Smooth muscle cell (in vitro differentiated cells): ENCODE measurements around the gene GATA5. TPM values are rescaled to one million over a fixed set of nuclear protein-coding genes. Genes with fewer than 3 reads are reported as not detected.

Experiments used
- DNase-seq: peaks from one replicate; lab custom pipeline; 2025; ENCODE audit not compliant: unreplicated experiment; lab: John Stamatoyannopoulos, UW
- H2AFZ ChIP-seq: fragments of 200-600 bp; sonication (generic); 2 replicates; pipeline ENCODE4 v1.6.0; 2016; ENCODE audit warnings: antibody characterized with exemption, low read depth, mild to moderate bottlenecking
- H3F3A ChIP-seq: fragments of 200-600 bp; sonication (generic); 2 replicates; pipeline ENCODE4 v1.6.0; 2017; ENCODE audit warnings: antibody characterized with exemption, low read depth
- H3K27ac ChIP-seq: fragments of 200-600 bp; sonication (generic); 2 replicates; pipeline ENCODE4 v1.5.1; 2016; ENCODE audit warnings: low read depth, mild to moderate bottlenecking
- H3K27me3 ChIP-seq: fragments of 200-600 bp; sonication (generic); 2 replicates; pipeline ENCODE4 v1.6.1; 2016; ENCODE audit warnings: low read depth, mild to moderate bottlenecking
- H3K36me3 ChIP-seq: fragments of 200-600 bp; sonication (generic); 2 replicates; pipeline ENCODE4 v1.5.1; 2016; ENCODE audit warnings: low read depth
- H3K4me1 ChIP-seq: fragments of 200-600 bp; sonication (generic); 2 replicates; pipeline ENCODE4 v1.5.1; 2016; ENCODE audit warnings: low read depth
- H3K4me2 ChIP-seq: fragments of 200-600 bp; sonication (generic); 2 replicates; pipeline ENCODE4 v1.6.0; 2016; ENCODE audit warnings: mild to moderate bottlenecking
- H3K4me3 ChIP-seq: fragments of 200-600 bp; sonication (generic); 2 replicates; pipeline ENCODE4 v1.5.1; 2016; ENCODE audit warnings: mild to moderate bottlenecking
- H3K79me2 ChIP-seq: fragments of 200-600 bp; sonication (generic); 2 replicates; pipeline ENCODE4 v1.6.0; 2016; ENCODE audit warnings: low read depth, mild to moderate bottlenecking
- H3K9ac ChIP-seq: fragments of 200-600 bp; sonication (generic); 2 replicates; pipeline ENCODE4 v1.6.0; 2016; ENCODE audit warnings: low read depth
- H3K9me3 ChIP-seq: fragments of 200-600 bp; sonication (generic); replicated peaks from 2 replicates; pipeline ENCODE4 v1.5.1; 2016; ENCODE audit warnings: low read depth
- H4K20me1 ChIP-seq: fragments of 200-600 bp; sonication (generic); 2 replicates; pipeline ENCODE4 v1.6.0; 2016; ENCODE audit warnings: low read depth
- WGBS: methylation state at CpG from one replicate; pipeline ENCODE4 v1.1.7; 2016; ENCODE audit warnings: low lambda C conversion rate; 5-methylcytosine and 5-hydroxymethylcytosine counted together
- polyA plus RNA-seq: library from polyadenylated mRNA; unstranded; fragments of >200 nt; fragmentation: Nextera tagmentation; extraction: Ambion mirVana; gene quantifications from 2 replicates; pipeline ENCODE4 v1.2.1, GENCODE V29; 2016
- total RNA-seq: library from RNA; depleted of rRNA; stranded (reverse); fragments of >200 nt; gene quantifications from 2 replicates; pipeline ENCODE4 v1.2.3, GENCODE V29; 2014
- TF ChIP-seq, protein P1 (sequence below): fragments of 200-600 bp; sonication (generic); IDR thresholded peaks from 2 replicates; pipeline ENCODE4 v1.5.1; 2017; ENCODE audit warnings: borderline replicate concordance, mild to moderate bottlenecking, antibody characterized with exemption; ENCODE audit not compliant: insufficient read depth, poor library complexity, severe bottlenecking

Gene GATA5
- total and polyA plus RNA-seq, 2 experiments from 2014 or later, result 1.9 to 9.2 TPM

DNA sequence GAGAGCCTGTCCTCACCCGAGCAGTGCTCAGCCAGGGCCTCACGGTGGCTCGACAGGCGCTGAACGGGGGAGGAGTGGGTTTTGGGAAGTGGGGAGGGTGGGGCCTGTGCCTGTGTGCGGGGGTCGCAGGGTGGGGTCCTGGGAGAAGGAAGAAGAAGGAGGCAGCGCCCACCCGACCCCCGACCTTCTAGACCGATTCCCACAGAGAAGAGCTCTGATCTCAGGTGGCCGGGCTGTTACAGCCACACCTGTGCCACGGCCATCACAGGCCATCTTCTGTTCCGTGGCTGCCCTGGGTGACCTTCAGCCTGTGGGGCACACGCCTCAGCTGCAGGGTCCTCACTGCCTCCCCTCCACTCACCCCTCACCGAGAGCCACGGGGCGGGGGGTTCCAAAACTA is 41.4 kb upstream of the GATA5 start:
- H3K36me3 ChIP-seq, result no peaks in the 10 kb centered on the region
- TF ChIP-seq, protein P1, sequence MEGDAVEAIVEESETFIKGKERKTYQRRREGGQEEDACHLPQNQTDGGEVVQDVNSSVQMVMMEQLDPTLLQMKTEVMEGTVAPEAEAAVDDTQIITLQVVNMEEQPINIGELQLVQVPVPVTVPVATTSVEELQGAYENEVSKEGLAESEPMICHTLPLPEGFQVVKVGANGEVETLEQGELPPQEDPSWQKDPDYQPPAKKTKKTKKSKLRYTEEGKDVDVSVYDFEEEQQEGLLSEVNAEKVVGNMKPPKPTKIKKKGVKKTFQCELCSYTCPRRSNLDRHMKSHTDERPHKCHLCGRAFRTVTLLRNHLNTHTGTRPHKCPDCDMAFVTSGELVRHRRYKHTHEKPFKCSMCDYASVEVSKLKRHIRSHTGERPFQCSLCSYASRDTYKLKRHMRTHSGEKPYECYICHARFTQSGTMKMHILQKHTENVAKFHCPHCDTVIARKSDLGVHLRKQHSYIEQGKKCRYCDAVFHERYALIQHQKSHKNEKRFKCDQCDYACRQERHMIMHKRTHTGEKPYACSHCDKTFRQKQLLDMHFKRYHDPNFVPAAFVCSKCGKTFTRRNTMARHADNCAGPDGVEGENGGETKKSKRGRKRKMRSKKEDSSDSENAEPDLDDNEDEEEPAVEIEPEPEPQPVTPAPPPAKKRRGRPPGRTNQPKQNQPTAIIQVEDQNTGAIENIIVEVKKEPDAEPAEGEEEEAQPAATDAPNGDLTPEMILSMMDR, result no peak
- WGBS, result 94% methylated on average over 8 of the region's 18 CpGs
- H3K9me3 ChIP-seq, result no peaks in the 10 kb centered on the region
- no peaks in the 10 kb centered on the region for H3K79me2 ChIP-seq
- H3F3A ChIP-seq, result no peaks in the 10 kb centered on the region
- no peak overlapping the region for H3K4me2 ChIP-seq
- no peaks in the 10 kb centered on the region for H4K20me1 ChIP-seq
- no peak overlapping the region for H3K4me3 ChIP-seq
- no peak overlapping the region for H3K9ac ChIP-seq
- no peak overlapping the region for H2AFZ ChIP-seq
- no peaks in the 10 kb centered on the region for H3K27me3 ChIP-seq
- DNase-seq, result no peak
- H3K4me1 ChIP-seq, result no peaks in the 10 kb centered on the region
- no peak overlapping the region for H3K27ac ChIP-seq

DNA sequence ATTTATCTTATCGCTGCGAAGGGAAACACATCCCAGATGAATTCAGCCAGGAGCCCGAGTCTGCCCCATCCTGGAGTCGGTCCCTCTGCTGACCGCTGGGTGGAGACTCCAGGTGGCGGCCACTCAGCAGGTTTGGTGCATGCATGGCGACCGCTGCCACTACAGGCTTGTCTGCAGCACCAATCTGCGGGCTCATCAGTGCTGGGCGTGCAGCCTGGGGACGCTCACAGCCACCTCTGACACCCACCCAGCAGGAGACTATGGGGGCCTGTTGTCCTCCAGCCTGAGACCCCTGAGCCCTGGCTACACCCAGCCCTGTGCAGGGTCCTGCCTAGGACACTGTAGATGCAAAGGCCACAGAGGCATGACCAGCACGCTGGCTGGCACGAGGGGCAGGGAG is 40.5 kb upstream of the GATA5 start:
- Histone ChIP-seq H3K9me3 (no peaks in the 10 kb centered on the region), H3K36me3 (no peaks in the 10 kb centered on the region), H3F3A (no peaks in the 10 kb centered on the region), H3K9ac (no peak overlapping the region), H3K27ac (no peak overlapping the region), H3K4me3 (no peak overlapping the region), H2AFZ (no peak overlapping the region), H4K20me1 (no peaks in the 10 kb centered on the region), H3K4me2 (no peak overlapping the region), H3K27me3 (no peaks in the 10 kb centered on the region), H3K4me1 (no peaks in the 10 kb centered on the region), H3K79me2 (no peaks in the 10 kb centered on the region)
- DNase-seq, result no peak
- TF ChIP-seq, protein P1, result peak; percentile 3
- 86% methylated on average over 13 of the region's 13 CpGs for WGBS

DNA sequence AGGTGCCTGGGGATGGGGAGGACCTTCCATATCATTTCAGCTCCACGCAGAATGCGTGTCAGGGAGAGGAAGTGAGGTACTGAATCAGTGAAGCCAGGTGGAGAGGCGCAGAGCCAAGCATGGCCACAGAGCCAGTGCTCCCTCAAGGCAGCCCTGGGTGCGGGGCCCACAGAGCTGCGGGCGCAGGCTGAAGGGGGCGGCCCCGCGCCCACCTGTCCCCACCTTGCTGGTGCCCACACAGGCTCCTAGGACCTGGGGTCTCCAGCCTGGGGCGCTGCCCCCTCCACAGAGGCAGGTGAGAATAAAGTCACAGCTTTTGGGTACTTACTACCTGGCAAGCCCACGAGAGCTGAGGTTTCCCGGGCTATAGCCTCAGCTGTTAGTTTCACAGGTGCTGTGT is 40.0 kb upstream of the GATA5 start:
- Histone ChIP-seq H4K20me1 (no peaks in the 10 kb centered on the region), H3K9me3 (no peaks in the 10 kb centered on the region), H3K9ac (no peak overlapping the region), H3K4me1 (no peaks in the 10 kb centered on the region), H3K27me3 (no peaks in the 10 kb centered on the region), H3K4me2 (no peak overlapping the region), H3F3A (no peaks in the 10 kb centered on the region), H3K27ac (no peak overlapping the region), H3K4me3 (no peak overlapping the region), H3K36me3 (no peaks in the 10 kb centered on the region), H2AFZ (no peak overlapping the region), H3K79me2 (no peaks in the 10 kb centered on the region)
- no peak for DNase-seq
- WGBS, result 88% methylated on average over 9 of the region's 12 CpGs
- TF ChIP-seq, protein P1, result no peak

DNA sequence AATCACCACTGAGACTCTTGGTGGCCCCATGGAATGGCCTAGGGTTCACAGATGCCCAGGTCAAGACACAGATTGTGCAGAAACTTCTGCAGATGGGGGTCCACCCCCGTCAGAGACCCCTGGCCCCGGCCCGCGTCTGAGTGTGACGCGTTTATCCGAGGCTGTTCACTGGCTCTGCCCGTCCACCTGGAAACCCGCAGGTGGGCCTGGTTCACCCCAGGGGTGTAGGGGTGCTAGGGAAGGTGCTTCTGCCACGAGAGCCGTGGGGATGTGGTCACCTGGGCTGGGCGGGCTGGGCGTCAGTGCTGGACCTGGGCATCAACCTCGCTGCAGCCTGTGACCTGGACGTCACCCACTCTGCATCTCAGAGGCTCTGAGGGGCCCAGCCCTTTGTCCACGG is 39.5 kb upstream of the GATA5 start:
- Histone ChIP-seq H2AFZ (no peak overlapping the region), H3K9ac (no peak overlapping the region), H3K4me3 (no peak overlapping the region), H4K20me1 (no peaks in the 10 kb centered on the region), H3K4me2 (no peak overlapping the region), H3K79me2 (no peaks in the 10 kb centered on the region), H3F3A (no peaks in the 10 kb centered on the region), H3K27me3 (no peaks in the 10 kb centered on the region), H3K9me3 (no peaks in the 10 kb centered on the region), H3K36me3 (no peaks in the 10 kb centered on the region), H3K4me1 (no peaks in the 10 kb centered on the region), H3K27ac (no peak overlapping the region)
- no peak for DNase-seq
- TF ChIP-seq, protein P1, result no peak
- WGBS, result 96% methylated on average over 16 of the region's 16 CpGs
